Gastrocnemius medialis (tissue), 4 donors: Measurements from ENCODE around the gene CCR3. TPM values are rescaled to one million over a fixed set of nuclear protein-coding genes. Genes with fewer than 3 reads are reported as not detected.

Experiments used
- ATAC-seq, 2 donors: fragments of 150-250 bp; one replicate each; pipeline ENCODE4 v1.9.1; 2016
- DNase-seq, 2 donors: peaks; one replicate each; pipeline ENCODE4 v3.0.0-alpha.2; 2019
- H3K27ac ChIP-seq, 4 donors: fragments of 200-600 bp; sonication (generic); 1 replicate in 1 of 4; 2 replicates in 3 of 4; pipeline ENCODE4 v1.5.1; 2016 to 2018; ENCODE audit warnings: mild to moderate bottlenecking in 2 of 4, moderate library complexity in 1 of 4
- H3K27me3 ChIP-seq, 3 donors: fragments of 200-600 bp; sonication (generic) in 2 of 3; 1 replicate in 1 of 3; 2 replicates in 2 of 3; pipeline versions ENCODE4 v1.5.1 to v1.6.0; 2016 to 2019; ENCODE audit warnings: mild to moderate bottlenecking in 1 of 3, moderate library complexity in 1 of 3
- H3K36me3 ChIP-seq, 2 donors: fragments of 200-600 bp; sonication (generic) in 1 of 2; one replicate each; pipeline ENCODE4 v1.5.1; 2017 to 2018
- H3K4me1 ChIP-seq, 2 donors: fragments of 200-600 bp; sonication (generic) in 1 of 2; one replicate each; pipeline ENCODE4 v1.5.1; 2016 to 2017; ENCODE audit warnings: mild to moderate bottlenecking in 2 of 2
- H3K4me3 ChIP-seq, 4 donors: fragments of 200-600 bp; sonication (generic) in 3 of 4; 1 replicate in 1 of 4; 2 replicates in 3 of 4; pipeline ENCODE4 v1.5.1; 2016 to 2019; ENCODE audit warnings: mild to moderate bottlenecking in 2 of 4
- H3K9me3 ChIP-seq, 3 donors: fragments of 200-600 bp; sonication (generic) in 2 of 3; 1 replicate in 1 of 3; 2 replicates in 2 of 3; pipeline ENCODE4 v1.5.1; 2016 to 2019
- CTCF ChIP-seq, 5 experiments: fragments of 450-650 bp in 3 of 5; fragments of 200-600 bp in 2 of 5; sonication (generic) in 2 of 5; IDR thresholded peaks in 4 of 5; conservative IDR thresholded peaks in 1 of 5; 1 replicate in 4 of 5; 2 replicates in 1 of 5; pipeline ENCODE4 v1.5.1; 2016 to 2019; ENCODE audit warnings: antibody characterized with exemption in 5 of 5, mild to moderate bottlenecking in 3 of 5, moderate library complexity in 3 of 5
- POLR2A ChIP-seq, 2 donors: fragments of 450-650 bp; IDR thresholded peaks; one replicate each; pipeline ENCODE4 v1.6.1; 2017; ENCODE audit warnings: antibody characterized with exemption in 2 of 2, mild to moderate bottlenecking in 2 of 2, moderate library complexity in 2 of 2
- in situ Hi-C, 4 donors: fragments of 200-750 bp; cut with MboI; loops; one replicate each; pipeline versions ENCODE4 v1.15.0 to v1.8.0; 2017; ENCODE audit warnings: low sequenced_read_pairs in 4 of 4
- intact Hi-C: fragments of 100-400 bp; cut with DNase I; formaldehyde crosslinking; loops from one replicate; pipeline ENCODE4 v1.15.1; 2023; ENCODE audit warnings: low total_unique reads
- total RNA-seq, 4 donors: library from RNA; depleted of rRNA; stranded (reverse); fragments of >200 nt; gene quantifications; one replicate each; pipeline versions ENCODE4 v1.1.0 to v1.2.3, GENCODE V29; 2016

Gene CCR3
- total RNA-seq, 4 donors from 2014 or later = not detected

GRCh38 chr3:46282696-46283095 lies 40.4 kb downstream of the CCR3 start:
- Histone ChIP-seq H3K4me3 (no peak overlapping the region), H3K27me3 (no peaks in the 10 kb centered on the region), H3K9me3 (no peaks in the 10 kb centered on the region), H3K4me1 (no peaks in the 10 kb centered on the region), H3K36me3 (no peaks in the 10 kb centered on the region), H3K27ac (no peak overlapping the region)
- TF ChIP-seq CTCF (IDR thresholded peaks at IDR 0.05 in 4 of 5, conservative IDR thresholded peaks at IDR 0.05 in 1 of 5) (no peak), POLR2A (IDR thresholded peaks at IDR 0.05) (no peak)
- in situ Hi-C loops (no loop called here), intact Hi-C loops (loop anchor here (10.0 kb wide), 1 partner anchor 142 kb away; no protein-coding TSS in a partner anchor)
- DNase-seq = no peak
- ATAC-seq = no peak

GRCh38 chr3:46283881-46284450 lies 41.7 kb downstream of the CCR3 start:
- TF ChIP-seq CTCF (IDR thresholded peaks at IDR 0.05 in 4 of 5, conservative IDR thresholded peaks at IDR 0.05 in 1 of 5) (no peak), POLR2A (IDR thresholded peaks at IDR 0.05) (no peak)
- Histone ChIP-seq H3K4me1 (no peaks in the 10 kb centered on the region), H3K27me3 (no peaks in the 10 kb centered on the region), H3K9me3 (no peaks in the 10 kb centered on the region), H3K4me3 (no peak overlapping the region), H3K36me3 (no peaks in the 10 kb centered on the region), H3K27ac (no peak overlapping the region)
- ATAC-seq = no peak
- no peak for DNase-seq
- intact Hi-C loops = loop anchor here (10.0 kb wide), 1 partner anchor 141 kb away; no protein-coding TSS in a partner anchor
- in situ Hi-C loops = no loop called here

GRCh38 chr3:46284981-46285683 lies 42.9 kb downstream of the CCR3 start:
- Histone ChIP-seq H3K27ac (no peak overlapping the region), H3K36me3 (no peaks in the 10 kb centered on the region), H3K9me3 (no peaks in the 10 kb centered on the region), H3K4me1 (no peaks in the 10 kb centered on the region), H3K27me3 (no peaks in the 10 kb centered on the region), H3K4me3 (no peak overlapping the region)
- intact Hi-C loops = loop anchor here (10.0 kb wide), 1 partner anchor 140 kb away; no protein-coding TSS in a partner anchor
- no peak for TF ChIP-seq POLR2A (IDR thresholded peaks at IDR 0.05)
- TF ChIP-seq CTCF (IDR thresholded peaks at IDR 0.05 in 4 of 5, conservative IDR thresholded peaks at IDR 0.05 in 1 of 5) = no peak
- no peak for ATAC-seq
- DNase-seq = no peak
- in situ Hi-C loops = no loop called here

GRCh38 chr3:46285931-46286619 lies 43.8 kb downstream of the CCR3 start:
- no peak overlapping the region for H3K27ac ChIP-seq
- H3K4me3 ChIP-seq = no peak overlapping the region
- no peaks in the 10 kb centered on the region for H3K36me3 ChIP-seq
- no peak for TF ChIP-seq POLR2A (IDR thresholded peaks at IDR 0.05)
- TF ChIP-seq CTCF (IDR thresholded peaks at IDR 0.05 in 4 of 5, conservative IDR thresholded peaks at IDR 0.05 in 1 of 5) = no peak
- intact Hi-C loops = loop anchor here (10.0 kb wide), 1 partner anchor 139 kb away; no protein-coding TSS in a partner anchor
- H3K4me1 ChIP-seq = no peaks in the 10 kb centered on the region
- no peaks in the 10 kb centered on the region for H3K27me3 ChIP-seq
- no peaks in the 10 kb centered on the region for H3K9me3 ChIP-seq
- in situ Hi-C loops = no loop called here
- DNase-seq (no peak), ATAC-seq (no peak)
